Spleen (tissue), 11 donors: ENCODE measurements around the gene DPP4. TPM values are rescaled to one million over a fixed set of nuclear protein-coding genes. Genes with fewer than 3 reads are reported as not detected.

ENCODE experiments used
- DNase-seq: peaks from one replicate; pipeline ENCODE4 v3.0.0-alpha.2; 2020
- H3K27ac ChIP-seq, 8 donors: fragments of 200-600 bp; sonication (generic) in 7 of 8; 1 replicate in 4 of 8; 2 replicates in 4 of 8; pipeline versions ENCODE4 v1.5.0 to v1.8.0; 2016 to 2021; ENCODE audit warnings: inconsistent platforms in 4 of 8, mild to moderate bottlenecking in 4 of 8, moderate library complexity in 1 of 8
- H3K27me3 ChIP-seq, 7 donors: fragments of 200-600 bp; sonication (generic) in 6 of 7; replicated peaks in 1 of 7; 1 replicate in 4 of 7; 2 replicates in 3 of 7; pipeline versions ENCODE4 v1.5.0 to v1.8.0; 2016 to 2021; ENCODE audit warnings: inconsistent platforms in 3 of 7, mild to moderate bottlenecking in 1 of 7
- H3K36me3 ChIP-seq, 6 donors: fragments of 200-600 bp; sonication (generic) in 5 of 6; 1 replicate in 4 of 6; 2 replicates in 2 of 6; pipeline versions ENCODE4 v1.5.0 to v1.8.0; 2016 to 2021; ENCODE audit warnings: inconsistent platforms in 2 of 6
- H3K4me1 ChIP-seq, 6 donors: fragments of 200-600 bp; sonication (generic) in 5 of 6; 1 replicate in 3 of 6; 2 replicates in 3 of 6; pipeline versions ENCODE4 v1.5.0 to v1.8.0; 2016 to 2021; ENCODE audit warnings: inconsistent platforms in 3 of 6
- H3K4me3 ChIP-seq, 8 donors: fragments of 200-600 bp; sonication (generic) in 7 of 8; 1 replicate in 4 of 8; 2 replicates in 4 of 8; pipeline versions ENCODE4 v1.5.0 to v1.8.0; 2016 to 2021; ENCODE audit warnings: inconsistent platforms in 4 of 8, mild to moderate bottlenecking in 4 of 8, moderate library complexity in 2 of 8
- H3K9me3 ChIP-seq, 8 donors: fragments of 200-600 bp; sonication (generic) in 7 of 8; 1 replicate in 4 of 8; 2 replicates in 4 of 8; pipeline versions ENCODE4 v1.5.0 to v1.8.0; 2016 to 2021; ENCODE audit warnings: inconsistent platforms in 4 of 8
- POLR2A ChIP-seq, 3 donors: fragments of 450-650 bp; IDR thresholded peaks; one replicate each; pipeline ENCODE4 v1.5.1; 2017; ENCODE audit warnings: antibody characterized with exemption in 3 of 3, mild to moderate bottlenecking in 1 of 3
- POLR2AphosphoS5 ChIP-seq, 3 donors: sonication (generic); formaldehyde crosslinking; IDR thresholded peaks; one replicate each; pipeline ENCODE4 v1.5.1; 2017; ENCODE audit warnings: antibody characterized with exemption in 3 of 3
- WGBS, 5 donors: extraction: QIAGEN DNeasy Blood & Tissue Kit in 3 of 5; methylation state at CpG; one replicate each; pipeline versions ENCODE4 v1.1.5 to v1.1.7; 2013 to 2018; 5-methylcytosine and 5-hydroxymethylcytosine counted together
- intact Hi-C: fragments of 100-400 bp; cut with DNase I; formaldehyde crosslinking; loops from one replicate; pipeline ENCODE4 v1.15.0; 2023; ENCODE audit warnings: low total_unique reads
- polyA plus RNA-seq, 3 donors: library from polyadenylated mRNA; stranded (reverse); fragments of 200-250 nt; gene quantifications; one replicate each; pipeline ENCODE4 v1.2.1, GENCODE V29; 2013
- total RNA-seq, 7 donors: library from RNA; depleted of rRNA in 3 of 7; stranded (reverse); fragments of >200 nt in 3 of 7; fragmentation: NEBNext Ultra II Directional in 4 of 7; extraction: Animal tissue kit (Norgen Biotek cat#: 25700) in 4 of 7; gene quantifications; one replicate each; pipeline versions ENCODE4 v1.1.0 to v1.2.1, GENCODE V29; 2016 to 2021
- TF ChIP-seq, protein P1 (sequence below), 11 experiments: fragments of 200-600 bp in 7 of 11; fragments of 450-650 bp in 4 of 11; sonication (generic) in 4 of 11; IDR thresholded peaks in 8 of 11; conservative IDR thresholded peaks in 3 of 11; 1 replicate in 7 of 11; 2 replicates in 4 of 11; pipeline versions ENCODE4 v1.4.0 to v1.8.0; 2016 to 2021; ENCODE audit warnings: antibody characterized with exemption in 11 of 11, inconsistent platforms in 4 of 11, mild to moderate bottlenecking in 1 of 11
- donor health status: healthy with polysubstance abuse.
- donor health status: DM: no; HTN: no; CAD: no; lungs with moderate emphysema.
- donor health status: DM: no; HTN: no; CAD: no.
- donor health status: Bipolar disorder and iron deficiency.
- donor health status: healthy.
- donor health status: DM: no; HTN: no; CAD: no.
- donor health status: DM: yes; HTN: yes; CAD: no.

The DPP4 gene
- total and polyA plus RNA-seq, 10 donors, result 1.3 to 28.6 (median 18.4) TPM

DNA sequence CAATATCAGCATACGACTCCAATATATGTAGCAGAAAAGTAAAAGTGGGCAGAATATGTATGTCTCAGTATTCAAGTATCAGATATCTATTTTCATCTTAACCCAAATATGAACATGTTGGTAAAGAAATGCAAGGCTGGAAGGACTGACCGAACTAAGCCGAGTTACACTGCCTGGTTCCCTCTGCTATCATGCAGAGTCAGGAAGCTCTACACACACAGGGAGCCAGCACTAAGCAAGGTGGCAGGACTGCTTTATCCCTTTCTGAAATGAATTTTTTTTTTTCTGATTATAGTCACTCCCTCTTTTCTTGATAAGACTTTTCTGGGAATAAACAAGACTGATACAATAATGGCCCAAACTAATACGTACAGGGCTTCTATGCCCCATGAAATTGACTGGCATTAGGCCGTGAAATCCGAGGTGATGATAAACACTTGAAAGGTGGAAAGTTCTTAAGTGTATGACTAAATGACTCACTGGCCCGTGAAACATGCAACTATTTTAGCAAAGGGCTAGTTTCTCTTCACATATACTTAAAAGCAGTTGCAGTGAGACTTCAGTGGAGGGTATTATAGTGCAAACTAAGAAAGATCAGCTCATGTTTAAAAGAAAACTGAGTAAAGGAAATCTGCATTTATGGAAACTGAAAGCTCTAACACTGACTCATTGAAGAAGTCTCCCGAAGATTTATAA lies 14.9 kb downstream of the DPP4 start:
- peak overlapping the region in 1 of 8 donors; percentile 30 for H3K4me3 ChIP-seq
- peak overlapping the region in 5 of 8 donors; percentile 26 to 51 (median 34) for H3K27ac ChIP-seq
- TF ChIP-seq POLR2A (IDR thresholded peaks at IDR 0.05) (no peak), POLR2AphosphoS5 (IDR thresholded peaks at IDR 0.05) (no peak)
- TF ChIP-seq, protein P1, sequence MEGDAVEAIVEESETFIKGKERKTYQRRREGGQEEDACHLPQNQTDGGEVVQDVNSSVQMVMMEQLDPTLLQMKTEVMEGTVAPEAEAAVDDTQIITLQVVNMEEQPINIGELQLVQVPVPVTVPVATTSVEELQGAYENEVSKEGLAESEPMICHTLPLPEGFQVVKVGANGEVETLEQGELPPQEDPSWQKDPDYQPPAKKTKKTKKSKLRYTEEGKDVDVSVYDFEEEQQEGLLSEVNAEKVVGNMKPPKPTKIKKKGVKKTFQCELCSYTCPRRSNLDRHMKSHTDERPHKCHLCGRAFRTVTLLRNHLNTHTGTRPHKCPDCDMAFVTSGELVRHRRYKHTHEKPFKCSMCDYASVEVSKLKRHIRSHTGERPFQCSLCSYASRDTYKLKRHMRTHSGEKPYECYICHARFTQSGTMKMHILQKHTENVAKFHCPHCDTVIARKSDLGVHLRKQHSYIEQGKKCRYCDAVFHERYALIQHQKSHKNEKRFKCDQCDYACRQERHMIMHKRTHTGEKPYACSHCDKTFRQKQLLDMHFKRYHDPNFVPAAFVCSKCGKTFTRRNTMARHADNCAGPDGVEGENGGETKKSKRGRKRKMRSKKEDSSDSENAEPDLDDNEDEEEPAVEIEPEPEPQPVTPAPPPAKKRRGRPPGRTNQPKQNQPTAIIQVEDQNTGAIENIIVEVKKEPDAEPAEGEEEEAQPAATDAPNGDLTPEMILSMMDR (IDR thresholded peaks at IDR 0.05 in 8 of 11, conservative IDR thresholded peaks at IDR 0.05 in 3 of 11), result no peak
- peaks cover 0 to 33% (median 8%) of the 10 kb centered on the region in 6 donors for H3K4me1 ChIP-seq
- no peaks in the 10 kb centered on the region for H3K36me3 ChIP-seq
- no peak for DNase-seq
- intact Hi-C loops, result no loop called here
- no peaks in the 10 kb centered on the region for H3K27me3 ChIP-seq
- peaks cover 0 to 14% (median 8%) of the 10 kb centered on the region in 8 donors for H3K9me3 ChIP-seq
- 62 to 81% (median 77%) methylated on average over 8 of the region's 8 CpGs for whole genome bisulfite sequencing, 5 donors

DNA sequence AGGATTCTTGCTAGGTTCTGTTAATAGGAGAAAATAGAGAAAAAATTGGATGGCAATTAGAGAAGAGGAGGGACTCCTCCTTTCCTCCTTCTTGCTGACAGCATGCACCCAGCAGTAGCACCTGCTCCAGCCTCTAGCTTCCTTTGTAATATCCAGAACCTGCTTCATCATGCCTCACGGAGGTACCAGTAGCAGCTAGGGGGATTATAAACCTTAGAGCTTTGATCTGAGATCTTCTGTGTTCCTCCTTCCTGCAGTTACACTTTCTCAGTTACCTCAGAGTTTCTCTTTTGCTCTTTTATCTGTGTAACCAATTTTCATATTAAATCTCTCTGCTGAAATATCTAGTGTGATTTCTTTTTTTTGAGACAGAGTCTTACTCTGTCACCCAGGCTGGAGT lies 16.6 kb downstream of the DPP4 start:
- 64 to 78% (median 68%) methylated on average over 1 of the region's 1 CpG for WGBS, 5 donors
- intact Hi-C loops, result no loop called here

DNA sequence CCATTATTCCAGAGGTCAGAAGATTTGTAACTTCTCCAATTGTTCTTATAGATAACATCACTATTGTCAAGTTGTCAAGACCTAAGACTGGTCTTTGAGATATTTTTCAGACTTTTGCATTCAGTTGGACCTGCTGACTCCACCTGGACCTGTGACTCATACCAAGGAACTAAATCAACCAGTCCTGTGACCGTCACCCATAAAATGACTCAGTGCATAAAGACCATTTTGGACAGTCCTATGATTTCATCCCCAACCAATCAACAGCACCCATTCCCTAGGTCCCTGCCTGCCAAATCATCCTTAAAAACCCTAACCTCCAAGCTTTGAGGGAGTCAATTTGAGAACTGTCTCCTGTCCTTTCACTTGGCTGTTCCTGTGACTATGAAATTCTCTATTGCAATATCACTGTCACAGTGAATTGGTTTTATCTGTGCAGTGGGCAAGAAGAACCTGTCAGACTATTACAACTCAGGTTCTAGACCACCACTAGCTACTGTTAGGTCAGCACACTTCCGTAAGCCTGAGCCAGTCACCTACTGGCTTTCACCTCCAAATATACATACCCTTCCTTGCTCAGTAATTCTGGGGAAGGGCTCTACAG lies 17.1 kb downstream of the DPP4 start:
- 48 to 88% (median 83%) methylated on average over 2 of the region's 2 CpGs for whole genome bisulfite sequencing, 5 donors
- no peaks in the 10 kb centered on the region for H3K36me3 ChIP-seq
- H3K4me3 ChIP-seq, result no peak overlapping the region
- intact Hi-C loops, result no loop called here
- no peak for TF ChIP-seq POLR2A (IDR thresholded peaks at IDR 0.05)
- TF ChIP-seq, protein P1 (IDR thresholded peaks at IDR 0.05 in 8 of 11, conservative IDR thresholded peaks at IDR 0.05 in 3 of 11), result no peak
- no peak for TF ChIP-seq POLR2AphosphoS5 (IDR thresholded peaks at IDR 0.05)
- no peak for DNase-seq
- peak overlapping the region in 1 of 8 donors; percentile 12 for H3K27ac ChIP-seq
- peaks cover 0 to 14% (median 8%) of the 10 kb centered on the region in 8 donors for H3K9me3 ChIP-seq
- no peaks in the 10 kb centered on the region for H3K27me3 ChIP-seq
- peaks cover 0 to 21% (median 6%) of the 10 kb centered on the region in 6 donors for H3K4me1 ChIP-seq

More for the DNA sequence above, 16.6 kb downstream of the DPP4 start:
- Histone ChIP-seq H3K27ac (peak overlapping the region in 2 of 8 donors; percentile 12 to 14), H3K36me3 (no peaks in the 10 kb centered on the region), H3K9me3 (peaks cover 0 to 14% (median 8%) of the 10 kb centered on the region in 8 donors), H3K4me3 (no peak overlapping the region), H3K4me1 (peaks cover 0 to 21% (median 6%) of the 10 kb centered on the region in 6 donors), H3K27me3 (no peaks in the 10 kb centered on the region)
- no peak for DNase-seq
- TF ChIP-seq, protein P1 (IDR thresholded peaks at IDR 0.05 in 8 of 11, conservative IDR thresholded peaks at IDR 0.05 in 3 of 11), result no peak
- TF ChIP-seq POLR2A (IDR thresholded peaks at IDR 0.05), result no peak
- TF ChIP-seq POLR2AphosphoS5 (IDR thresholded peaks at IDR 0.05), result no peak

DNA sequence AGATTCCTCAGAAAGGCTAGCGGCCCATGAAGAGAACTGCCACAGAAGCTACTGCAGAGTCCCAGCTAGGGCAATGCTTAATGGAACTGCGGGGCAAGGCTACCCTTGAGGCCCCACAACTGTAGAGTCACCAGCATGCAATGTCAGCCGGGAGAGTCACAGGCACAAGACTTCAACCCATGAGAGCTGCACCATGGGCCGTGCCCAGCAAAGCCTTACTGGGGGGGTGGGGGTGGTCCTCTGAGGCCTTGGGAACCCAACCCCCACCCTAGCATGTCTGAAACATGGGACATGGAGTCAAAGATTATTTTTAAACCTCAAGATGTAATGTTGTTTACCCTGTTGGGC lies 20.2 kb downstream of the DPP4 start:
- intact Hi-C loops, result no loop called here
- TF ChIP-seq POLR2AphosphoS5 (IDR thresholded peaks at IDR 0.05), result no peak
- TF ChIP-seq POLR2A (IDR thresholded peaks at IDR 0.05), result no peak
- TF ChIP-seq, protein P1 (IDR thresholded peaks at IDR 0.05 in 8 of 11, conservative IDR thresholded peaks at IDR 0.05 in 3 of 11), result no peak
- Histone ChIP-seq H3K4me1 (peaks cover 0 to 17% (median 4%) of the 10 kb centered on the region in 6 donors), H3K36me3 (no peaks in the 10 kb centered on the region), H3K9me3 (peaks cover 0 to 14% (median 8%) of the 10 kb centered on the region in 8 donors), H3K27me3 (no peaks in the 10 kb centered on the region), H3K27ac (no peak overlapping the region), H3K4me3 (no peak overlapping the region)
- no peak for DNase-seq
- 92 to 96% (median 94%) methylated on average over 3 to 4 of the region's 4 CpGs for WGBS, 5 donors
